HepG2 (cell line): ENCODE results near the gene ZFPM1. TPM values are rescaled to one million over a fixed set of nuclear protein-coding genes. Genes with fewer than 3 reads are reported as not detected.

Experiments
- AGO2 ChIP-seq: fragments of 200-400 bp; formaldehyde crosslinking; optimal IDR thresholded peaks from 2 replicates; pipeline ENCODE3; 2017; ENCODE audit warnings: mild to moderate bottlenecking, low read depth, low read length, moderate library complexity
- DNMT3B ChIP-seq: conservative IDR thresholded peaks from 2 replicates; pipeline ENCODE4 v1.6.1; 2016; ENCODE audit warnings: missing biosample characterization, control low read depth
- RXRA ChIP-seq: sonication (generic); formaldehyde crosslinking; IDR thresholded peaks from 2 replicates; pipeline ENCODE4 v1.5.1; 2020; ENCODE audit warnings: missing genetic modification reagents
- polyA plus RNA-seq, 8 experiments: library from polyadenylated mRNA; depleted of rRNA in 3 of 8; stranded (reverse) in 7 of 8; unstranded in 1 of 8; fragments of >200 nt; fragmentation: Illumina TruSeq in 4 of 8; extraction: Trizol in 4 of 8; gene quantifications; 2 replicates each; pipeline versions ENCODE4 v1.2.1 to v1.2.3, GENCODE V29; 2011 to 2016; ENCODE audit warnings: low read depth in 4 of 8, missing spikeins in 1 of 8, mixed read lengths in 1 of 8; ENCODE audit not compliant: insufficient read depth in 1 of 8
- total RNA-seq, 5 experiments: library from RNA; depleted of rRNA; stranded (reverse); fragments of >200 nt; fragmentation: Illumina TruSeq; extraction: Trizol; gene quantifications; 2 replicates each; pipeline ENCODE4 v1.2.3, GENCODE V29; 2016; ENCODE audit warnings: low read depth in 1 of 5
- TF ChIP-seq, protein P1 (sequence below): sonication (generic); formaldehyde crosslinking; IDR thresholded peaks from 2 replicates; pipeline ENCODE4 v1.4.0; 2020; ENCODE audit warnings: mild to moderate bottlenecking, missing genetic modification reagents
- TF ChIP-seq, protein P2 (sequence below): sonication (generic); formaldehyde crosslinking; IDR thresholded peaks from 2 replicates; pipeline ENCODE4 v1.5.1; 2020; ENCODE audit warnings: mild to moderate bottlenecking, missing genetic modification reagents, moderate library complexity

Gene ZFPM1
- total and polyA plus RNA-seq, 2 of the 13 experiments (the other 11 are each of a cell fraction or from before 2014, with no cell fraction given) = 1.3 to 3.8 TPM

DNA sequence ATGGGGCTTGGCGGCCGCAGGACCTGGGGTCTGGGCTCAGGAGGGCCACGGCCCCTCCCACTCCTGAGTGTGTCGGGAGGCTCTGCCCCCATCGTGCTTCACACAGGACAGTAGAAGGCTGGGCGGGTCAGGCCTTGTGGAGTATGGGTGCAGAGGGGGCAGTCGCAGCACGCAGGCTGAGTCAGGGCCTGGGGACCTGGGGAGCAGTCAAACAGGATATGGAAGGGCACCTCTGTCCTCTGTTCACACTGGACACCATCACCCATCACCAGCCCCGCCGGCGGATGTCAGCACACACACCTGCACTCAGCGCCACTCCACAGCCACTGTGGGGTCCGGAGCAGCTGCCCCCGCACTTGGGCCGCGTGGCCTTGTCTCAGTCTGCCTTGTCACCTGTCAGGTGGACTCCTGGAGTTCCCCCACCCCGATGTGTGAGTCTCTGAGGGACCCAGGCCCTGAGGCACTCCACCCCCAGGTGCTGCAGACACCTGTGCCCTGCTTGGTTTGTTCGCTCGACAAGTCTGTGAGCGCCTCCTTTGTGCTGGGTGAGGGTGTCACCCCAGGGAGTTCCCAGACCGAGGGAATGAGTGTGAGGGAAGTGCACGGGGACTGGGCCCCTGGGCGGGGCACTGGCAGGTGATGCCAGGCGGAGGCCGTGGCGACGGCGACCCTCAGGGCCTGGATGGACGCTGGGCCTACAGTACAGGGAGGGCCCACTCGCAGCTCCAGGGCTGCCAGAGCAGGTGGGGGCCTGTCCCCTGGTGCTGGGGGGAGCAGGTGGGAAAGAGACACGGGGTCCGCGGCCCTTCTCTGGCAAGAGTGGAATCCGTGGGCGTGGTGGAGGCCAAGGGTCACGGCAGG, 31.7 kb downstream of the ZFPM1 start (continued):
- TF ChIP-seq, protein P1, sequence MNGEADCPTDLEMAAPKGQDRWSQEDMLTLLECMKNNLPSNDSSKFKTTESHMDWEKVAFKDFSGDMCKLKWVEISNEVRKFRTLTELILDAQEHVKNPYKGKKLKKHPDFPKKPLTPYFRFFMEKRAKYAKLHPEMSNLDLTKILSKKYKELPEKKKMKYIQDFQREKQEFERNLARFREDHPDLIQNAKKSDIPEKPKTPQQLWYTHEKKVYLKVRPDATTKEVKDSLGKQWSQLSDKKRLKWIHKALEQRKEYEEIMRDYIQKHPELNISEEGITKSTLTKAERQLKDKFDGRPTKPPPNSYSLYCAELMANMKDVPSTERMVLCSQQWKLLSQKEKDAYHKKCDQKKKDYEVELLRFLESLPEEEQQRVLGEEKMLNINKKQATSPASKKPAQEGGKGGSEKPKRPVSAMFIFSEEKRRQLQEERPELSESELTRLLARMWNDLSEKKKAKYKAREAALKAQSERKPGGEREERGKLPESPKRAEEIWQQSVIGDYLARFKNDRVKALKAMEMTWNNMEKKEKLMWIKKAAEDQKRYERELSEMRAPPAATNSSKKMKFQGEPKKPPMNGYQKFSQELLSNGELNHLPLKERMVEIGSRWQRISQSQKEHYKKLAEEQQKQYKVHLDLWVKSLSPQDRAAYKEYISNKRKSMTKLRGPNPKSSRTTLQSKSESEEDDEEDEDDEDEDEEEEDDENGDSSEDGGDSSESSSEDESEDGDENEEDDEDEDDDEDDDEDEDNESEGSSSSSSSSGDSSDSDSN (CRISPR knock-in tag) = no peak
- peak; percentile 76 for TF ChIP-seq AGO2
- TF ChIP-seq, protein P2, sequence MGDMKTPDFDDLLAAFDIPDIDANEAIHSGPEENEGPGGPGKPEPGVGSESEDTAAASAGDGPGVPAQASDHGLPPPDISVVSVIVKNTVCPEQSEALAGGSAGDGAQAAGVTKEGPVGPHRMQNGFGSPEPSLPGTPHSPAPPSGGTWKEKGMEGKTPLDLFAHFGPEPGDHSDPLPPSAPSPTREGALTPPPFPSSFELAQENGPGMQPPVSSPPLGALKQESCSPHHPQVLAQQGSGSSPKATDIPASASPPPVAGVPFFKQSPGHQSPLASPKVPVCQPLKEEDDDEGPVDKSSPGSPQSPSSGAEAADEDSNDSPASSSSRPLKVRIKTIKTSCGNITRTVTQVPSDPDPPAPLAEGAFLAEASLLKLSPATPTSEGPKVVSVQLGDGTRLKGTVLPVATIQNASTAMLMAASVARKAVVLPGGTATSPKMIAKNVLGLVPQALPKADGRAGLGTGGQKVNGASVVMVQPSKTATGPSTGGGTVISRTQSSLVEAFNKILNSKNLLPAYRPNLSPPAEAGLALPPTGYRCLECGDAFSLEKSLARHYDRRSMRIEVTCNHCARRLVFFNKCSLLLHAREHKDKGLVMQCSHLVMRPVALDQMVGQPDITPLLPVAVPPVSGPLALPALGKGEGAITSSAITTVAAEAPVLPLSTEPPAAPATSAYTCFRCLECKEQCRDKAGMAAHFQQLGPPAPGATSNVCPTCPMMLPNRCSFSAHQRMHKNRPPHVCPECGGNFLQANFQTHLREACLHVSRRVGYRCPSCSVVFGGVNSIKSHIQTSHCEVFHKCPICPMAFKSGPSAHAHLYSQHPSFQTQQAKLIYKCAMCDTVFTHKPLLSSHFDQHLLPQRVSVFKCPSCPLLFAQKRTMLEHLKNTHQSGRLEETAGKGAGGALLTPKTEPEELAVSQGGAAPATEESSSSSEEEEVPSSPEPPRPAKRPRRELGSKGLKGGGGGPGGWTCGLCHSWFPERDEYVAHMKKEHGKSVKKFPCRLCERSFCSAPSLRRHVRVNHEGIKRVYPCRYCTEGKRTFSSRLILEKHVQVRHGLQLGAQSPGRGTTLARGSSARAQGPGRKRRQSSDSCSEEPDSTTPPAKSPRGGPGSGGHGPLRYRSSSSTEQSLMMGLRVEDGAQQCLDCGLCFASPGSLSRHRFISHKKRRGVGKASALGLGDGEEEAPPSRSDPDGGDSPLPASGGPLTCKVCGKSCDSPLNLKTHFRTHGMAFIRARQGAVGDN (CRISPR knock-in tag) = peak; percentile 24; the same call in 1 of the 2 replicates
- TF ChIP-seq RXRA (CRISPR knock-in tag) = no peak
- no peak for TF ChIP-seq DNMT3B (CRISPR knock-in tag)
